HG02981 (cell line): ENCODE data around the gene MAPK8IP3.
A peak's percentile ranks its signal among the peaks of the same experiment; 100 is the strongest.

ENCODE experiments used
- ATAC-seq: cut with Tn5 transposase; IDR thresholded peaks from one replicate; pipeline ENCODE4 v1.9.1; 2021; ENCODE audit warnings: mild to moderate bottlenecking, moderate library complexity; ENCODE audit not compliant: unreplicated experiment

Gene MAPK8IP3

GRCh38 chr16:1705688-1706385, at the start of gene MAPK8IP3:
MAPK8IP3 (plus strand) TSS chr16:1706195; CDS start chr16:1706340, 145 bp downstream.
- peak; percentile 80 for ATAC-seq

GRCh38 chr16:1656808-1657617, 49.0 kb upstream of the MAPK8IP3 start:
- ATAC-seq = no peak

GRCh38 chr16:1657841-1658240, 48.2 kb upstream of the MAPK8IP3 start:
- ATAC-seq = no peak

GRCh38 chr16:1659031-1659430, 47.0 kb upstream of the MAPK8IP3 start:
- no peak for ATAC-seq

- ATAC-seq = no peak
Observed at GRCh38 chr16:1661826-1662225, 44.2 kb upstream of the MAPK8IP3 start.

- no peak for ATAC-seq
Observed at GRCh38 chr16:1662543-1662942, 43.5 kb upstream of the MAPK8IP3 start.

- ATAC-seq = no peak
Observed at GRCh38 chr16:1665829-1666228, 40.2 kb upstream of the MAPK8IP3 start.

- ATAC-seq = no peak
Observed at GRCh38 chr16:1666316-1666715, 39.7 kb upstream of the MAPK8IP3 start.

- ATAC-seq = no peak
Observed at GRCh38 chr16:1667271-1667670, 38.7 kb upstream of the MAPK8IP3 start.

GRCh38 chr16:1667916-1668315, 38.1 kb upstream of the MAPK8IP3 start:
- no peak for ATAC-seq

GRCh38 chr16:1668612-1669319, 37.2 kb upstream of the MAPK8IP3 start:
- no peak for ATAC-seq

GRCh38 chr16:1669698-1670097, 36.3 kb upstream of the MAPK8IP3 start:
- ATAC-seq = no peak

- ATAC-seq = no peak
Observed at GRCh38 chr16:1670371-1670770, 35.6 kb upstream of the MAPK8IP3 start.

GRCh38 chr16:1670866-1671265, 35.1 kb upstream of the MAPK8IP3 start:
- ATAC-seq = no peak

GRCh38 chr16:1673424-1674151, 32.4 kb upstream of the MAPK8IP3 start:
- ATAC-seq = no peak

GRCh38 chr16:1674306-1674705, 31.7 kb upstream of the MAPK8IP3 start:
- ATAC-seq = no peak

GRCh38 chr16:1674751-1675664, 31.0 kb upstream of the MAPK8IP3 start:
- no peak for ATAC-seq

GRCh38 chr16:1676661-1677060, 29.3 kb upstream of the MAPK8IP3 start:
- no peak for ATAC-seq

GRCh38 chr16:1677339-1677738, 28.7 kb upstream of the MAPK8IP3 start:
- ATAC-seq = no peak

- peak; percentile 94 for ATAC-seq
Observed at GRCh38 chr16:1677942-1678499, 28.0 kb upstream of the MAPK8IP3 start, which contains the start of gene JPT2. JPT2 (plus strand) TSS chr16:1678279; CDS start chr16:1678313, 34 bp downstream.
